H1 (cell line): ENCODE data around the gene ULK1. TPM values are rescaled to one million over a fixed set of nuclear protein-coding genes. Genes with fewer than 3 reads are reported as not detected.

Experiments used
- BACH1 ChIP-seq: IDR thresholded peaks from 2 replicates; pipeline ENCODE4 v1.6.1; 2012; ENCODE audit warnings: low read length, improper control_type of control experiment
- CBX8 ChIP-seq: fragments of 300-800, 300-1000 bp; sonication (generic); IDR thresholded peaks from 2 replicates; pipeline ENCODE4 v1.7.1; 2016; ENCODE audit warnings: low read depth, low read length, borderline replicate concordance
- CTCF ChIP-seq, 3 experiments: IDR thresholded peaks; 1 replicate in 2 of 3; 2 replicates in 1 of 3; pipeline versions ENCODE4 v1.5.1 to v1.6.1; 2011; ENCODE audit warnings: low read length in 3 of 3, mild to moderate bottlenecking in 3 of 3, inconsistent platforms in 2 of 3, low read depth in 1 of 3, moderate library complexity in 1 of 3; ENCODE audit not compliant: insufficient read depth in 1 of 3; ENCODE audit errors: control extremely low read depth in 1 of 3
- GABPA ChIP-seq: IDR thresholded peaks from 2 replicates; pipeline ENCODE4 v1.6.1; 2011; ENCODE audit warnings: mild to moderate bottlenecking, low read length, moderate library complexity, borderline replicate concordance; ENCODE audit not compliant: insufficient read depth
- SP2 ChIP-seq: IDR thresholded peaks from 2 replicates; pipeline ENCODE4 v1.6.1; 2012; ENCODE audit warnings: mild to moderate bottlenecking, low read length, inconsistent platforms
- TAF1 ChIP-seq: IDR thresholded peaks from 2 replicates; pipeline ENCODE4 v1.6.1; 2011; ENCODE audit warnings: mild to moderate bottlenecking, low read depth, low read length
- TBP ChIP-seq: IDR thresholded peaks from 2 replicates; pipeline ENCODE4 v1.6.1; 2011; ENCODE audit warnings: low read depth, low read length, improper control_type of control experiment
- ZNF274 ChIP-seq: IDR thresholded peaks from 2 replicates; pipeline ENCODE4 v1.7.0; 2012; ENCODE audit warnings: low read length, borderline replicate concordance; ENCODE audit errors: extremely low read depth
- polyA plus RNA-seq, 7 experiments: library from polyadenylated mRNA; depleted of rRNA in 3 of 7; stranded (reverse) in 5 of 7; unstranded in 2 of 7; fragments of >200 nt in 5 of 7; fragments of 200-250 nt in 2 of 7; gene quantifications; 1 replicate in 5 of 7; 2 replicates in 1 of 7; 4 replicates in 1 of 7; pipeline versions ENCODE4 v1.2.1 to v1.2.3, GENCODE V29; 2011 to 2013; ENCODE audit warnings: missing spikeins in 2 of 7, mixed read lengths in 2 of 7
- total RNA-seq: library from RNA; stranded (reverse); fragmentation: NEBNext Ultra II Directional; extraction: Animal tissue kit (Norgen Biotek cat#: 25700); gene quantifications from 2 replicates; pipeline ENCODE4 v1.2.1, GENCODE V29; 2021

ULK1 gene
- total and polyA plus RNA-seq, 2 of the 8 experiments (the other 6 are each of a cell fraction or from before 2014, with no cell fraction given) = 13.0 to 44.1 TPM

GRCh38 chr12:131902332-131903241 is 8.2 kb downstream of the ULK1 start (continued):
- TF ChIP-seq CTCF (IDR thresholded peaks at IDR 0.05; ENCODE audit: control extremely low read depth in 1 of 3, insufficient read depth in 1 of 3, low read depth in 1 of 3, low read length in 3 of 3) (no peak), GABPA (no peak), TBP (no peak), TAF1 (no peak), ZNF274 (no peak), BACH1 (no peak), SP2 (no peak), CBX8 (no peak)
